HepG2 (cell line): ENCODE measurements around the gene FGFR3. TPM values are rescaled to one million over a fixed set of nuclear protein-coding genes. Genes with fewer than 3 reads are reported as not detected.

ENCODE experiments used
- BCL6 ChIP-seq: IDR thresholded peaks from 2 replicates; pipeline ENCODE4 v1.6.1; 2016; ENCODE audit warnings: missing genetic modification reagents, missing compliant biosample characterization
- ERF ChIP-seq: IDR thresholded peaks from 2 replicates; pipeline ENCODE4 v1.6.1; 2018; ENCODE audit warnings: missing biosample characterization, missing genetic modification reagents
- GATAD2A ChIP-seq: IDR thresholded peaks from 2 replicates; pipeline ENCODE4 v1.6.1; 2016
- KLF11 ChIP-seq: IDR thresholded peaks from 2 replicates; pipeline ENCODE4 v1.6.1; 2016; ENCODE audit warnings: missing compliant biosample characterization
- MXI1 ChIP-seq: IDR thresholded peaks from 3 replicates; pipeline ENCODE4 v1.6.1; 2012; ENCODE audit warnings: low read depth, low read length, inconsistent platforms, borderline replicate concordance
- MYC ChIP-seq: sonication (generic); formaldehyde crosslinking; IDR thresholded peaks from 2 replicates; pipeline ENCODE4 v1.9.0; 2021; ENCODE audit warnings: missing genetic modification reagents, borderline replicate concordance
- PHF5A ChIP-seq: IDR thresholded peaks from one replicate; pipeline ENCODE4 v1.6.1; 2018; ENCODE audit warnings: low read depth, missing genetic modification reagents; ENCODE audit not compliant: unreplicated experiment
- PHF8 ChIP-seq: sonication (generic); formaldehyde crosslinking; IDR thresholded peaks from 2 replicates; pipeline ENCODE4 v1.5.0; 2020; ENCODE audit warnings: missing genetic modification reagents
- POLR2G ChIP-seq: fragments of 200-400 bp; formaldehyde crosslinking; IDR thresholded peaks from 2 replicates; pipeline ENCODE4 v1.6.1; 2018; ENCODE audit warnings: mild to moderate bottlenecking, low read depth, low read length, moderate library complexity
- RARG ChIP-seq: sonication (generic); formaldehyde crosslinking; IDR thresholded peaks from 2 replicates; pipeline ENCODE4 v1.4.0; 2020; ENCODE audit warnings: low read depth, mild to moderate bottlenecking, missing genetic modification reagents
- RBFOX2 ChIP-seq: fragments of 200-400 bp; formaldehyde crosslinking; IDR thresholded peaks from 2 replicates; pipeline ENCODE4 v1.6.1; 2017; ENCODE audit warnings: low read depth, mild to moderate bottlenecking, low read length
- RFXAP ChIP-seq: sonication (generic); formaldehyde crosslinking; IDR thresholded peaks from 2 replicates; pipeline ENCODE4 v1.4.0; 2020; ENCODE audit warnings: missing genetic modification reagents, borderline replicate concordance
- SOX6 ChIP-seq, 2 experiments: fragments of 450-650 bp in 1 of 2; sonication (generic) in 1 of 2; formaldehyde crosslinking in 1 of 2; IDR thresholded peaks; 2 replicates each; pipeline versions ENCODE4 v1.4.0 to v1.6.1; 2017 to 2020; ENCODE audit warnings: antibody characterized with exemption in 1 of 2, mild to moderate bottlenecking in 1 of 2, missing genetic modification reagents in 1 of 2
- TCF12 ChIP-seq, 2 experiments: fragments of 450-650 bp in 1 of 2; sonication (generic) in 1 of 2; formaldehyde crosslinking in 1 of 2; IDR thresholded peaks; 2 replicates each; pipeline versions ENCODE4 v1.6.1 to v1.8.0; 2017 to 2022; ENCODE audit warnings: antibody characterized with exemption in 1 of 2, mild to moderate bottlenecking in 1 of 2, missing genetic modification reagents in 1 of 2, moderate library complexity in 1 of 2
- U2AF1 ChIP-seq: fragments of 200-400 bp; formaldehyde crosslinking; optimal IDR thresholded peaks from 2 replicates; pipeline ENCODE3; 2017; ENCODE audit warnings: mild to moderate bottlenecking, low read depth, low read length
- ZFAT ChIP-seq: sonication (generic); formaldehyde crosslinking; conservative IDR thresholded peaks from 2 replicates; pipeline ENCODE4 v1.8.1; 2023; ENCODE audit warnings: missing genetic modification reagents, inconsistent platforms
- ZNF101 ChIP-seq: sonication (generic); formaldehyde crosslinking; IDR thresholded peaks from 2 replicates; pipeline ENCODE4 v1.4.0; 2020; ENCODE audit warnings: mild to moderate bottlenecking, low read depth, missing genetic modification reagents, borderline replicate concordance
- ZNF672 ChIP-seq: sonication (generic); formaldehyde crosslinking; IDR thresholded peaks from 2 replicates; pipeline ENCODE4 v1.8.1; 2022; ENCODE audit warnings: missing genetic modification reagents
- ZNF746 ChIP-seq: sonication (generic); formaldehyde crosslinking; IDR thresholded peaks from 2 replicates; pipeline ENCODE4 v1.8.0; 2022; ENCODE audit warnings: mild to moderate bottlenecking, missing genetic modification reagents
- ZSCAN12 ChIP-seq: sonication (generic); formaldehyde crosslinking; IDR thresholded peaks from 2 replicates; pipeline ENCODE4 v1.9.0; 2021; ENCODE audit warnings: mild to moderate bottlenecking, missing genetic modification reagents
- ZSCAN31 ChIP-seq: sonication (generic); formaldehyde crosslinking; IDR thresholded peaks from 2 replicates; pipeline ENCODE4 v1.5.0; 2020; ENCODE audit warnings: low read depth, mild to moderate bottlenecking, missing genetic modification reagents
- polyA plus RNA-seq, 8 experiments: library from polyadenylated mRNA; depleted of rRNA in 3 of 8; stranded (reverse) in 7 of 8; unstranded in 1 of 8; fragments of >200 nt; fragmentation: Illumina TruSeq in 4 of 8; extraction: Trizol in 4 of 8; gene quantifications; 2 replicates each; pipeline versions ENCODE4 v1.2.1 to v1.2.3, GENCODE V29; 2011 to 2016; ENCODE audit warnings: low read depth in 4 of 8, missing spikeins in 1 of 8, mixed read lengths in 1 of 8; ENCODE audit not compliant: insufficient read depth in 1 of 8
- total RNA-seq, 5 experiments: library from RNA; depleted of rRNA; stranded (reverse); fragments of >200 nt; fragmentation: Illumina TruSeq; extraction: Trizol; gene quantifications; 2 replicates each; pipeline ENCODE4 v1.2.3, GENCODE V29; 2016; ENCODE audit warnings: low read depth in 1 of 5
- TF ChIP-seq, protein P1 (sequence below): sonication (generic); formaldehyde crosslinking; IDR thresholded peaks from 2 replicates; pipeline ENCODE4 v1.8.0; 2022; ENCODE audit warnings: missing genetic modification reagents, mild to moderate bottlenecking, borderline replicate concordance
- TF ChIP-seq, protein P2 (sequence below): sonication (generic); formaldehyde crosslinking; IDR thresholded peaks from 2 replicates; pipeline ENCODE4 v1.5.0; 2020; ENCODE audit warnings: mild to moderate bottlenecking, missing genetic modification reagents
- TF ChIP-seq, protein P3 (sequence below): sonication (generic); formaldehyde crosslinking; IDR thresholded peaks from 2 replicates; pipeline ENCODE4 v1.5.0; 2020; ENCODE audit warnings: mild to moderate bottlenecking, missing genetic modification reagents

FGFR3 gene
- total and polyA plus RNA-seq, 2 of the 13 experiments (the other 11 are each of a cell fraction or from before 2014, with no cell fraction given): 103 to 109 TPM

DNA sequence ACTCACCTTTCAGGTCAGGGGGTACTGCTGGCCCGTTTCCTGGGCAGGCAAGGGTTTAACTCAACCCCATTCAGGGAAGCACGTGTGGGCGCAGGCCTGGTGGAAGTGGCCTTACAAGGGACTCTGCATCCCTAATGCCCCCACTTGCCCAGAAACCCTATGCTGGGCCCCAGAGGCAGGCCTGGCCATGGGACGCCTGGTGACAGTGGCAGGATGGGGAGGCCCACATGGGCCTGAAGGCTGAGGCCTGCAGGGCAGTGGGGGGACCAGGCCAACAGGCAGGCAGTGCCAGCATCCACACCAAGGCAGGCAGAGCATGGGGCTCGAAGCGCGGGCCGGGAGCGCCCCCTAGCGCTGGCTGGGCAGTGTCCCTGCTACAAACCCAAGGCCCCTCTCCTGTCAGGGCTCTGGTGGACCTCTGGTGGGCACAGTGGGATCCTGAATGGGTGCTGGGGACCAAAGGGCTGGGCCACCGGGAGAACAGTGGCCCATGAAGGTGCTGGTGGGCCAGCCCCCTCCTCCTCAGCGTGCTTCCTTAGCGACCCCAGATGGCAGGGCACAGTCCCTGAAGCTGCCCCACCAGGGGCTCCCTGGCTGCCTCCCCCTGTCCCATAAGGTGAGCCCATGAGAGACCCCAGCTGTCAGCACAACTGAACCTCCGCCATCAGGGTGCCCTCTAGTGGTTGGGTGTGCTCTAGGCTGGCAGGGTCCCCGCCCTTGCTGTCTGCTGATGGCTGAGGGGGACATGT, 16.8 kb downstream of the FGFR3 start (continued):
- TF ChIP-seq PHF8 (CRISPR knock-in tag): peak; percentile 56; the same call in 1 of the 2 replicates
- peak; percentile 27; the same call in 1 of the 2 replicates for TF ChIP-seq ERF
- peak; percentile 47; the same call in 1 of the 2 replicates for TF ChIP-seq ZNF746 (CRISPR knock-in tag)
- TF ChIP-seq RARG: no peak
- TF ChIP-seq POLR2G: peak; percentile 33
- TF ChIP-seq RBFOX2: peak; percentile 86
- TF ChIP-seq, protein P1, sequence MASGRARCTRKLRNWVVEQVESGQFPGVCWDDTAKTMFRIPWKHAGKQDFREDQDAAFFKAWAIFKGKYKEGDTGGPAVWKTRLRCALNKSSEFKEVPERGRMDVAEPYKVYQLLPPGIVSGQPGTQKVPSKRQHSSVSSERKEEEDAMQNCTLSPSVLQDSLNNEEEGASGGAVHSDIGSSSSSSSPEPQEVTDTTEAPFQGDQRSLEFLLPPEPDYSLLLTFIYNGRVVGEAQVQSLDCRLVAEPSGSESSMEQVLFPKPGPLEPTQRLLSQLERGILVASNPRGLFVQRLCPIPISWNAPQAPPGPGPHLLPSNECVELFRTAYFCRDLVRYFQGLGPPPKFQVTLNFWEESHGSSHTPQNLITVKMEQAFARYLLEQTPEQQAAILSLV (CRISPR knock-in tag): peak; percentile 50; the same call in 1 of the 2 replicates
- TF ChIP-seq SOX6 (IDR thresholded peaks at IDR 0.05): no peak
- peak; percentile 83 for TF ChIP-seq SOX6 (CRISPR knock-in tag; IDR thresholded peaks at IDR 0.05)
- peak; percentile 67; the same call in 1 of the 2 replicates for TF ChIP-seq MYC (CRISPR knock-in tag)
- no peak for TF ChIP-seq ZNF101 (CRISPR knock-in tag)
- TF ChIP-seq TCF12 (IDR thresholded peaks at IDR 0.05): no peak
- TF ChIP-seq TCF12 (CRISPR knock-in tag; IDR thresholded peaks at IDR 0.05): peak; percentile 80; the same call in 1 of the 2 replicates
- TF ChIP-seq, protein P2, sequence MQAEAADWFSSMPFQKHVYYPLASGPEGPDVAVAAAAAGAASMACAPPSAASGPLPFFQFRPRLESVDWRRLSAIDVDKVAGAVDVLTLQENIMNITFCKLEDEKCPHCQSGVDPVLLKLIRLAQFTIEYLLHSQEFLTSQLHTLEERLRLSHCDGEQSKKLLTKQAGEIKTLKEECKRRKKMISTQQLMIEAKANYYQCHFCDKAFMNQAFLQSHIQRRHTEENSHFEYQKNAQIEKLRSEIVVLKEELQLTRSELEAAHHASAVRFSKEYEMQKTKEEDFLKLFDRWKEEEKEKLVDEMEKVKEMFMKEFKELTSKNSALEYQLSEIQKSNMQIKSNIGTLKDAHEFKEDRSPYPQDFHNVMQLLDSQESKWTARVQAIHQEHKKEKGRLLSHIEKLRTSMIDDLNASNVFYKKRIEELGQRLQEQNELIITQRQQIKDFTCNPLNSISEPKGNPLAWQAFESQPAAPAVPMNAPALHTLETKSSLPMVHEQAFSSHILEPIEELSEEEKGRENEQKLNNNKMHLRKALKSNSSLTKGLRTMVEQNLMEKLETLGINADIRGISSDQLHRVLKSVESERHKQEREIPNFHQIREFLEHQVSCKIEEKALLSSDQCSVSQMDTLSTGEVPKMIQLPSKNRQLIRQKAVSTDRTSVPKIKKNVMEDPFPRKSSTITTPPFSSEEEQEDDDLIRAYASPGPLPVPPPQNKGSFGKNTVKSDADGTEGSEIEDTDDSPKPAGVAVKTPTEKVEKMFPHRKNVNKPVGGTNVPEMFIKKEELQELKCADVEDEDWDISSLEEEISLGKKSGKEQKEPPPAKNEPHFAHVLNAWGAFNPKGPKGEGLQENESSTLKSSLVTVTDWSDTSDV (CRISPR knock-in tag): no peak
- peak; percentile 26; the same call in 1 of the 2 replicates for TF ChIP-seq BCL6 (CRISPR knock-in tag)
- no peak for TF ChIP-seq ZNF672 (CRISPR knock-in tag)
- TF ChIP-seq GATAD2A: peak; percentile 79
- TF ChIP-seq RFXAP (CRISPR knock-in tag): no peak
- no peak for TF ChIP-seq KLF11 (CRISPR knock-in tag)
- peak; percentile 13 for TF ChIP-seq U2AF1
- TF ChIP-seq ZFAT: no peak
- no peak for TF ChIP-seq ZSCAN12
- peak; percentile 83 for TF ChIP-seq ZSCAN31 (CRISPR knock-in tag)
- peak; percentile 61 for TF ChIP-seq PHF5A (CRISPR knock-in tag)
- peak; percentile 36; the same call in 2 of the 3 replicates for TF ChIP-seq MXI1
- TF ChIP-seq, protein P3, sequence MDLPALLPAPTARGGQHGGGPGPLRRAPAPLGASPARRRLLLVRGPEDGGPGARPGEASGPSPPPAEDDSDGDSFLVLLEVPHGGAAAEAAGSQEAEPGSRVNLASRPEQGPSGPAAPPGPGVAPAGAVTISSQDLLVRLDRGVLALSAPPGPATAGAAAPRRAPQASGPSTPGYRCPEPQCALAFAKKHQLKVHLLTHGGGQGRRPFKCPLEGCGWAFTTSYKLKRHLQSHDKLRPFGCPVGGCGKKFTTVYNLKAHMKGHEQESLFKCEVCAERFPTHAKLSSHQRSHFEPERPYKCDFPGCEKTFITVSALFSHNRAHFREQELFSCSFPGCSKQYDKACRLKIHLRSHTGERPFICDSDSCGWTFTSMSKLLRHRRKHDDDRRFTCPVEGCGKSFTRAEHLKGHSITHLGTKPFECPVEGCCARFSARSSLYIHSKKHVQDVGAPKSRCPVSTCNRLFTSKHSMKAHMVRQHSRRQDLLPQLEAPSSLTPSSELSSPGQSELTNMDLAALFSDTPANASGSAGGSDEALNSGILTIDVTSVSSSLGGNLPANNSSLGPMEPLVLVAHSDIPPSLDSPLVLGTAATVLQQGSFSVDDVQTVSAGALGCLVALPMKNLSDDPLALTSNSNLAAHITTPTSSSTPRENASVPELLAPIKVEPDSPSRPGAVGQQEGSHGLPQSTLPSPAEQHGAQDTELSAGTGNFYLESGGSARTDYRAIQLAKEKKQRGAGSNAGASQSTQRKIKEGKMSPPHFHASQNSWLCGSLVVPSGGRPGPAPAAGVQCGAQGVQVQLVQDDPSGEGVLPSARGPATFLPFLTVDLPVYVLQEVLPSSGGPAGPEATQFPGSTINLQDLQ (CRISPR knock-in tag): peak; percentile 71; the same call in 1 of the 2 replicates
